ENCODE measurements around the gene DAB2.

DAB2 gene

DNA sequence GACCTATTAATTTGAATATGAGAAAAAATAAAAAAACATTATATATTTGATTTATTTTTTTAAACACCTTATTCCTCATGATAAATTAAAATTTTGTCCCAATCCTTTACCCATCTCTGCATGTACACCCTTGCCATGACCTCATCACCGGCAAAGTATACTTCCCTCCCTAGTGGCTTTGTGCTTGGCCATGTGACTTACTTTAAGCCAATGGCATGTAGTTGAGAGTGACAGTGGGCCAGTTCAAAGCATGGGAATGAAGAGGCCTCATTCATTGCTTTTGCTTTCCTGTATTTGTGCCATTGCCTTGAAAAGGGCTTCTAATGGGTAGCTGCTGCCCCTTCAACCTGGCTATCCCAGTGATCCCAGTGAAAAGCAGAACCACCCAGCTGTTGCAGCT, 91.7 kb downstream of the DAB2 start:
- DNase-seq: no peak

DNA sequence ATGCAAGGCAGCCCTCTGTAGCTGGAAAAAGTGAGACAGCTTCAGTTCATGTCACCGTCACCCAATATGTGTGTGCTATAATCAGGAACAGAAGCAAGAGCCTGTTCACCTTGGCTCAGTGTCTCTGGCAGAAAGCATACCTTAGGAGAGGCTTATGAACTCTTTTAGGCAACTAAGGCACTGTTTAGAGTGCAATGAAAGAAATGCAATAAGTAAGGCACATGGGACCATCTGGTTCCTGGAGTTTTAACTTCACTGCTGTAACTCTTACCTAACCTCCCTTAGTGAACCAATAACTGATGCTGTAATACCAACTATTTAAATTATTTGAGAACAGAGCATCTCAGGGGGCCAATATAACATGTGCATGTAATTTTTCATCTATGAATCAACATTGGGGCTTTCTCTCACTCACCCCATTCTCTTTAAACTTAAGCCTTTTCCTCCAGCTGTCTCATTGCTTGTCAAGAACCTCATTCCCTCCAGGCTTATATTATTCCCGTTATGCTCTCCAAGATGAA, 92.9 kb downstream of the DAB2 start:
- no peak for DNase-seq

DNA sequence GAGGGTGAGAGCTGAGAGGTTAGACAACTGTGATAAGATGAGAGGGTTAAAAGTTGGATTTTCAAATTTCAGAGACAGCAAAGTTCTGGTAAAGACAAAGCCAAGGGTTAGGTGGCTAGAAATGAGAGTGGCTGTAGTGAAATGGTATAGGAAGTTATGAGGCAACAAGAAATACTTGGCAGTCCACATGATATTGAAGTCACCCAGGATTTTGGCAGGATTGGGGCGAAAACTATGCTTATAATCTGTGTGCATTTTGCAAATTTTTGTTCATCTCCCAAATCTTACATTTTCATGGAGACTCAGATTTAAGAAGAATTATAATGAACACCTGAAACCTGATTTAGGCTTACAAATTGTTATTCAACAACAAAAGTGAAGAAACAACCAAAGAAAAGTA, 96.0 kb downstream of the DAB2 start:
- DNase-seq: no peak

DNA sequence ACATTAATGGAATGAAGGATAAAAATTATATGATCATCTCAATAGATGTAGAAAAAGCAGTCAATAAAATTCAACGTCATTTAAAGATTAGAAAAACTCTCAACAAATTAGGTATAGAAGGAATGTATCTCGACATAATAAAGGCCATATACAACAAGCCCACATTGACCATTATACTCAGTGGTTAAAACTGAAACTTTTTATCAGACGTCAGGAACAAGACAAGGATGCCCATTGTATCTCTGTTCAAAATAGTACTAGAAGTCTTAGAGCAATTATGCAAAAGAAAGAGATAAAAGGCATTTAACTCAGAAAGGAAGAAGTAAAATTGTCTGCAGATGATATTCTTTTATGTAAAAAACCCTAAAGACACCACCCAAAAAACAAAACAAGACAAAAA, 101.2 kb downstream of the DAB2 start:
- no peak for DNase-seq

All from HCEC 1CT (cell line).